GM23338 (cell line): ENCODE data around the gene UNC93A. TPM values are rescaled to one million over a fixed set of nuclear protein-coding genes. Genes with fewer than 3 reads are reported as not detected.
"Not testable (repeated sequence)": the region's sequence is repeated elsewhere in the genome, so short reads cannot be mapped to it uniquely, and the experiment has no call there.

Experiments used
- ATAC-seq: fragments of 200-7000 bp; cut with Tn5 transposase; 3 replicates; pipeline ENCODE4 v1.9.1; 2020
- DNase-seq: peaks from one replicate; pipeline ENCODE4 v3.0.0-alpha.2; 2015; ENCODE audit warnings: low spot score
- H2AFZ ChIP-seq: fragments of 200-600 bp; sonication (generic); 2 replicates; pipeline ENCODE4 v1.8.0; 2016; ENCODE audit warnings: antibody characterized with exemption, mild to moderate bottlenecking, moderate library complexity
- H3F3A ChIP-seq: fragments of 200-600 bp; sonication (generic); replicated peaks from 2 replicates; pipeline ENCODE4 v1.8.0; 2017; ENCODE audit warnings: antibody characterized with exemption, mixed run types, low read depth
- H3K27ac ChIP-seq: fragments of 200-600 bp; sonication (generic); 2 replicates; pipeline ENCODE4 v1.6.1; 2016; ENCODE audit warnings: low read depth
- H3K27me3 ChIP-seq: fragments of 200-600 bp; sonication (generic); 2 replicates; pipeline ENCODE4 v1.8.0; 2016; ENCODE audit warnings: mild to moderate bottlenecking, mixed run types, moderate library complexity; ENCODE audit not compliant: insufficient read depth
- H3K36me3 ChIP-seq: fragments of 200-600 bp; sonication (generic); 2 replicates; pipeline ENCODE4 v1.8.0; 2016; ENCODE audit warnings: mild to moderate bottlenecking; ENCODE audit not compliant: insufficient read depth
- H3K4me1 ChIP-seq: fragments of 200-600 bp; sonication (generic); 2 replicates; pipeline ENCODE4 v1.8.0; 2016; ENCODE audit warnings: mild to moderate bottlenecking, moderate library complexity; ENCODE audit not compliant: insufficient read depth
- H3K4me2 ChIP-seq: fragments of 200-600 bp; sonication (generic); 2 replicates; pipeline ENCODE4 v1.7.1; 2017; ENCODE audit warnings: mixed run types
- H3K4me3 ChIP-seq: fragments of 200-600 bp; sonication (generic); 2 replicates; pipeline ENCODE4 v1.6.1; 2016; ENCODE audit warnings: mixed run types
- H3K79me2 ChIP-seq: fragments of 200-600 bp; sonication (generic); replicated peaks from 2 replicates; pipeline ENCODE4 v1.8.0; 2017; ENCODE audit warnings: mild to moderate bottlenecking; ENCODE audit not compliant: insufficient read depth
- H3K9me2 ChIP-seq: fragments of 200-600 bp; sonication (generic); 2 replicates; pipeline ENCODE4 v1.8.0; 2017; ENCODE audit not compliant: insufficient read depth
- H4K20me1 ChIP-seq: fragments of 200-600 bp; sonication (generic); replicated peaks from 2 replicates; pipeline ENCODE4 v1.8.0; 2017; ENCODE audit warnings: mild to moderate bottlenecking; ENCODE audit not compliant: insufficient read depth
- H3K27ac Mint-ChIP-seq: 2 replicates; pipeline ENCODE4 v1.8.0; 2020; ENCODE audit warnings: inconsistent platforms, mild to moderate bottlenecking, moderate library complexity, mixed read lengths
- H3K27me3 Mint-ChIP-seq: 3 replicates; pipeline ENCODE4 v1.8.0; 2022; ENCODE audit warnings: low read depth, mild to moderate bottlenecking, moderate library complexity, mixed read lengths, inconsistent platforms; ENCODE audit not compliant: insufficient read depth, poor library complexity
- H3K36me3 Mint-ChIP-seq: 3 replicates; pipeline ENCODE4 v1.8.0; 2021; ENCODE audit warnings: low read depth, mild to moderate bottlenecking, inconsistent platforms, moderate library complexity, mixed read lengths
- H3K4me1 Mint-ChIP-seq: 3 replicates; pipeline ENCODE4 v1.8.0; 2020; ENCODE audit warnings: mild to moderate bottlenecking, inconsistent platforms, mixed read lengths
- H3K4me3 Mint-ChIP-seq: 3 replicates; pipeline ENCODE4 v1.8.0; 2021; ENCODE audit warnings: moderate library complexity, mild to moderate bottlenecking, inconsistent platforms, mixed read lengths
- H3K9me3 Mint-ChIP-seq: 3 replicates; pipeline ENCODE4 v1.8.0; 2020; ENCODE audit warnings: moderate library complexity, mild to moderate bottlenecking, inconsistent platforms, mixed read lengths
- CREB1 ChIP-seq: fragments of 250-450 bp; sonication (Bioruptor Pico); IDR thresholded peaks from 2 replicates; pipeline ENCODE4 v1.5.0; 2020; ENCODE audit warnings: low read depth, mild to moderate bottlenecking, moderate library complexity
- CTCF ChIP-seq, 2 experiments: fragments of 200-600 bp in 1 of 2; sonication (generic) in 1 of 2; conservative IDR thresholded peaks; 2 replicates each; pipeline versions ENCODE4 v1.5.1 to v1.6.1; 2016 to 2017; ENCODE audit warnings: antibody characterized with exemption in 2 of 2, low read depth in 2 of 2, mild to moderate bottlenecking in 2 of 2, moderate library complexity in 1 of 2
- NANOG ChIP-seq: IDR thresholded peaks from 2 replicates; pipeline ENCODE4 v1.6.1; 2016; ENCODE audit warnings: antibody characterized with exemption, borderline replicate concordance
- POLR2AphosphoS5 ChIP-seq: IDR thresholded peaks from 2 replicates; pipeline ENCODE4 v1.6.1; 2016; ENCODE audit warnings: antibody characterized with exemption, low read depth
- ZNF331 ChIP-seq: fragments of 250-450 bp; sonication (Bioruptor Pico); IDR thresholded peaks from 2 replicates; pipeline ENCODE4 v1.5.0; 2020; ENCODE audit warnings: low read depth, mild to moderate bottlenecking, moderate library complexity
- polyA plus RNA-seq: library from polyadenylated mRNA; unstranded; fragments of >200 nt; fragmentation: Nextera tagmentation; extraction: Ambion mirVana; gene quantifications from 2 replicates; pipeline ENCODE4 v1.2.1, GENCODE V29; 2016
- total RNA-seq: library from RNA; depleted of rRNA; stranded (reverse); fragments of >200 nt; shearing (Covaris generic); gene quantifications from 2 replicates; pipeline ENCODE4 v1.2.3, GENCODE V29; 2014

UNC93A gene
- total and polyA plus RNA-seq, 2 experiments from 2014 or later = 0.18 to 0.28 TPM

DNA sequence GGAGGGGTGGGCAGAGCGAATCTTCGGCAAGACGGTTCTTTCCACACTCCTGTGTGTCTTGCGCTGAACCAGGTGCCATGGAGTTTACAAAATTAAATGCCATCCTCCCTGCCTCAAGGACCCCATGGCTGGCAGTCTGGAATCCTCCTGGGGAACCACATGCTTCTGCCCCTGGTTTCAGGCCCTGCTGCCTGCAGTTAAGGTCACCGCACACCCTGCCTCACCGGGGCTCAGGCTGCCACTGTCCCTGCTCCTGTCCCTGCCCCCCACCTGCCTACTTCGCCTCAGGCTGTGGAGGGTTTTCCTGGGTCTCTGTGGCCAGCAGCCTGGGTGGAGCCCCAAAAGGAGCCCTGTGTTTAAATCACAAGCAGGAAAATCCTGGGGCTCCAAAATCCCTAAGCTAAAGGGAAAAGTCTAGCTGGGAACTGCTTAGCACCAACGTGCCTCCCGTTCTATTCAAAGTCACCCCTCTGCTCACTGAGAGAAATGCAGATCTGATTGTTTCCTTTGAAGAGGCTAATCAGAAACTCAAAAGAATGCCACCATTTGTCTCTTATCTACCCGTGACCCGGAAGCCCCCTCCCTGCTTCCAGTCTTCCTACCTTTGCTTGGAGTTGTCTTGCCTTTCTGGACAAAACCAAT, 23.2 kb downstream of the UNC93A start:
- Histone ChIP-seq H3K36me3 (no peaks in the 10 kb centered on the region), H3K27me3 (no peaks in the 10 kb centered on the region), H3K4me3 (no peak overlapping the region), H3K4me1 (peaks cover 22% of the 10 kb centered on the region), H3K9me2 (0 out of 2 replicates have a peak, but pooled peaks cover 7% of the 10 kb centered on the region), H4K20me1 (no peaks in the 10 kb centered on the region), H3K4me2 (peak overlapping the region; percentile 50), H3K79me2 (no peaks in the 10 kb centered on the region), H3F3A (peaks cover 10% of the 10 kb centered on the region; the same call in 1 of the 2 replicates), H3K27ac (no peak overlapping the region), H2AFZ (peak overlapping the region; percentile 38; the same call in 1 of the 2 replicates)
- DNase-seq (peak; percentile 65), ATAC-seq (peak; percentile 59)
- Mint-ChIP-seq H3K4me3 (peak overlapping the region; percentile 40; the same call in 2 of the 3 replicates), H3K9me3 (no peaks in the 10 kb centered on the region), H3K4me1 (peaks cover 45% of the 10 kb centered on the region), H3K27ac (no peak overlapping the region), H3K36me3 (no peaks in the 10 kb centered on the region), H3K27me3 (peaks cover 17% of the 10 kb centered on the region)
- TF ChIP-seq CREB1 (no peak), NANOG (peak; percentile 65; the same call in 1 of the 2 replicates)

- DNase-seq (no peak), ATAC-seq (no peak)
- Histone ChIP-seq H3K9me2 (0 out of 2 replicates have a peak, but pooled peaks cover 7% of the 10 kb centered on the region), H3K27me3 (no peaks in the 10 kb centered on the region), H3K79me2 (no peaks in the 10 kb centered on the region), H3K4me2 (no peak overlapping the region), H2AFZ (no peak overlapping the region), H3K4me1 (peaks cover 22% of the 10 kb centered on the region), H3K4me3 (no peak overlapping the region), H3F3A (0 out of 2 replicates have a peak, but pooled peaks cover 4% of the 10 kb centered on the region), H3K27ac (no peak overlapping the region), H3K36me3 (no peaks in the 10 kb centered on the region), H4K20me1 (no peaks in the 10 kb centered on the region)
- H3K4me1 Mint-ChIP-seq = peaks cover 51% of the 10 kb centered on the region
- no peaks in the 10 kb centered on the region; the same call in 2 of the 3 replicates for H3K36me3 Mint-ChIP-seq
- TF ChIP-seq ZNF331 (CRISPR knock-in tag) (no peak), POLR2AphosphoS5 (no peak), CTCF (conservative IDR thresholded peaks at IDR 0.05; ENCODE audit: low read depth in 2 of 2) (no peak), CREB1 (no peak)
- H3K27ac Mint-ChIP-seq = no peak overlapping the region
- H3K9me3 Mint-ChIP-seq = no peaks in the 10 kb centered on the region
- peaks cover 19% of the 10 kb centered on the region for H3K27me3 Mint-ChIP-seq
- H3K4me3 Mint-ChIP-seq = no peak overlapping the region
Observed at GRCh38 chr6:167317172-167317571, 26.1 kb downstream of the UNC93A start.

DNA sequence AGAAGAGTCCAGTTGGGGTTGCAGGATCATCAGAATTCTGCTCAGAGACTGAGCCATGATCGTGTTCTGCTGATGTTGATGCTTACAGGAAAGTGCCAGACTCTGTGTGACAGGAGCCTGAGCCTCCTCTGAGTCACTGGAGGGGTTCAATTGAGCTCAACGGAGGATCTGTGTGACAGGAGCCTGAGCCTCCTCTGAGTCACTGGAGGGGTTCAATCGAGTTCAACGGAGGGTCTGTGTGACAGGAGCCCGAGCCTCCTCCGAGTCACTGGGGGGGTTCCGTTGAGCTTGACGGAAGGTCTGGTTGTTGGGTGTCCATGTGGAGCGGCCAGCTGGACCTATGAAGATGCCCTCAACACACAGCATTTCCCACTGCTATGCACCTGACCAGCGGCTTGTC, 27.2 kb downstream of the UNC93A start:
- H3K4me3 Mint-ChIP-seq, ATAC-seq, H3K4me2 ChIP-seq, H3K36me3 ChIP-seq, H3K9me3 Mint-ChIP-seq, H3K4me3 ChIP-seq, H3K79me2 ChIP-seq, H3K27me3 ChIP-seq, H3K36me3 Mint-ChIP-seq, DNase-seq, H3K27ac Mint-ChIP-seq, H4K20me1 ChIP-seq, H3K27ac ChIP-seq, H3K9me2 ChIP-seq, H3F3A ChIP-seq, H2AFZ ChIP-seq: not testable (repeated sequence)
- Mint-ChIP-seq H3K4me1 (peaks cover 42% of the 10 kb centered on the region), H3K27me3 (peaks cover 14% of the 10 kb centered on the region)
- peaks cover 22% of the 10 kb centered on the region for H3K4me1 ChIP-seq

DNA sequence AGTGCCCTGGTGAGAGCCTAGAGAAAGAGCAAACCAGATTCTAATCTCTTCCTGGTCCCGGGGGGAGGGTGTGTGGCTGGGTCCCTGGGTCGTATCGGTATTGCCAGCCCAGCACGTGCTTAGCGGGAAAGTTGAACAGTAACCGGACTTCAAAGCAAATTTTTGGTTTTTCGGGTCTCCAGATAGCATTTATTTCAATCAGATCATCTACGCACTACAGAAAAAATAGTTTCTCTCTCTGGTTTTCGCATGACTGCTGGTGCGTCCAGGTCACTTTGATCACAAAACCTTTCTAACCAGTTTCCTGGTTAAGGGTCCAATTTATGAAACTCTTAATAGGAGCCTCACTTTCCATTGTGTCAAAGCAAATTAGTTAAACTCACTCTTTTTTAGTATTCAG, 27.7 kb downstream of the UNC93A start:
- H3K9me3 Mint-ChIP-seq, H3K36me3 Mint-ChIP-seq, H3K27ac Mint-ChIP-seq, H3K9me2 ChIP-seq, H3K27me3 ChIP-seq, ATAC-seq, H3F3A ChIP-seq, H3K27me3 Mint-ChIP-seq, H3K27ac ChIP-seq, H4K20me1 ChIP-seq, H3K4me3 Mint-ChIP-seq, H2AFZ ChIP-seq, H3K4me2 ChIP-seq, H3K79me2 ChIP-seq, H3K4me3 ChIP-seq, DNase-seq, H3K36me3 ChIP-seq: not testable (repeated sequence)
- peaks cover 38% of the 10 kb centered on the region for H3K4me1 Mint-ChIP-seq
- peaks cover 17% of the 10 kb centered on the region for H3K4me1 ChIP-seq

- not testable (repeated sequence) for H3K27me3 Mint-ChIP-seq, H3K36me3 Mint-ChIP-seq, H3K27ac Mint-ChIP-seq, H4K20me1 ChIP-seq, H3K9me2 ChIP-seq, H3K36me3 ChIP-seq, H3F3A ChIP-seq, H3K27ac ChIP-seq, H3K9me3 Mint-ChIP-seq, H3K4me3 ChIP-seq, H2AFZ ChIP-seq, H3K4me1 ChIP-seq, H3K4me3 Mint-ChIP-seq, H3K4me2 ChIP-seq, DNase-seq, H3K27me3 ChIP-seq, H3K79me2 ChIP-seq, ATAC-seq
- peaks cover 26% of the 10 kb centered on the region for H3K4me1 Mint-ChIP-seq
Observed at GRCh38 chr6:167319856-167320753, 29.0 kb downstream of the UNC93A start.
